ENCODE measurements around the gene ENTHD1. TPM values are rescaled to one million over a fixed set of nuclear protein-coding genes. Genes with fewer than 3 reads are reported as not detected.

ENTHD1 gene
- total and polyA plus RNA-seq, 2 of the 8 experiments (the other 6 are each of a cell fraction or from before 2014, with no cell fraction given): not detected

DNA sequence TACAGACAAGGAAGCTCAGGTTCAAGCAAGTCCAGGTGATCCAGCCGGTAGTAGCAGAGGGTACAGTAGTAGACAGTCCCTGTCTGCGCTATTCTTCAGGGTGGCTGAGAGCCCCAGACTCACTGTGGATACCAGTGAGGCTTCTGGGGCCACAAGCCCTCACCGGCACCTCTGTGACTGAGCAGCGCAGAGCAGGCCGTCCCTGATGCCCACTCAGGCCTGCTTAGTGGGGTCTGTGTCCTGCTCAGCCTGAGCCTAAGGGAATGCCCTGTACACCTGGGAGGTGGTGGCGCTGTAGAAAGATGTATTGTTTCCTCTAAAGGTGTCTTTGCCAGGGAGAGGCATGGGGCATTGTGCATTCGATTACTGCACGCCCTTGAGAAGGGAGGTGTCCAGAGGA, 179.2 kb downstream of the ENTHD1 start:
- Histone ChIP-seq H3K23ac (ENCODE audit: insufficient read length) (no peak overlapping the region), H3K4me2 (ENCODE audit: insufficient read depth in 1 of 2, low read depth in 2 of 2, low read length in 2 of 2) (no peak overlapping the region), H3K4me3 (ENCODE audit: extremely low read depth in 1 of 4, insufficient read depth in 2 of 4, low read depth in 3 of 4, low read length in 4 of 4) (no peak overlapping the region), H3K14ac (ENCODE audit: insufficient read length) (no peak overlapping the region), H3K23me2 (ENCODE audit: low read depth, low read length) (0 out of 2 replicates have a peak, but pooled peaks cover 2% of the 10 kb centered on the region), H2BK20ac (ENCODE audit: low read length) (no peak overlapping the region), H2BK15ac (ENCODE audit: low read length) (peak overlapping the region; percentile 63; the same call in 1 of the 2 replicates), H3K79me2 (ENCODE audit: control insufficient read depth in 1 of 2, insufficient read depth in 2 of 2, low read length in 2 of 2) (no peaks in the 10 kb centered on the region), H3K27ac (ENCODE audit: low read depth, low read length) (no peak overlapping the region), H4K20me1 (replicated peaks in 1 of 2; ENCODE audit: control insufficient read depth in 1 of 2, insufficient read depth in 2 of 2, low read length in 2 of 2) (peaks cover 0 to 2% of the 10 kb centered on the region in 2 experiments), H2AK5ac (ENCODE audit: low read depth, low read length) (no peak overlapping the region), H3K79me1 (ENCODE audit: low read depth, low read length) (no peaks in the 10 kb centered on the region), H2BK120ac (replicated peaks; ENCODE audit: low read depth, low read length) (no peak overlapping the region), H3K27me3 (replicated peaks in 1 of 4; ENCODE audit: control insufficient read depth in 3 of 4, extremely low read depth in 1 of 4, insufficient read depth in 3 of 4, low read length in 3 of 4) (no peaks in the 10 kb centered on the region; a peak in 1 of 7 replicates), H4K5ac (ENCODE audit: insufficient read length, low read depth, low read length) (no peak overlapping the region), H3K4me1 (replicated peaks in 1 of 4; ENCODE audit: control insufficient read depth in 3 of 4, insufficient read depth in 4 of 4, low read length in 3 of 4) (peaks cover 0 to 4% (median 1%) of the 10 kb centered on the region in 4 experiments; a peak in 3 of 7 replicates), H3K4ac (replicated peaks; ENCODE audit: insufficient read length, low read depth, low read length) (no peak overlapping the region), H2BK5ac (ENCODE audit: low read depth, low read length) (no peak overlapping the region), H3K18ac (ENCODE audit: extremely low read depth, low read length) (no peak overlapping the region), H2BK12ac (ENCODE audit: low read depth, low read length) (no peak overlapping the region), H3K9ac (replicated peaks in 1 of 4; ENCODE audit: extremely low read depth in 1 of 4, low read depth in 3 of 4, low read length in 3 of 4) (no peak overlapping the region), H3K9me3 (ENCODE audit: insufficient read depth in 2 of 2, low read depth in 1 of 2, low read length in 1 of 2) (no peaks in the 10 kb centered on the region), H4K8ac (ENCODE audit: extremely low read depth, insufficient read depth, low read length) (no peak overlapping the region), H3K56ac (replicated peaks; ENCODE audit: insufficient read length, low read depth, low read length) (no peak overlapping the region), H2AFZ (ENCODE audit: low read length) (no peak overlapping the region), H4K91ac (replicated peaks; ENCODE audit: insufficient read length, low read length) (no peak overlapping the region), H3K36me3 (ENCODE audit: control insufficient read depth in 2 of 4, insufficient read depth in 4 of 4, low read length in 3 of 4) (no peaks in the 10 kb centered on the region)
- no peak for DNase-seq (ENCODE audit: low read depth in 1 of 2, low spot score in 2 of 2)
- no peak for FAIRE-seq
- ChIA-PET POLR2A (ENCODE audit: partially characterized antibody) (no interaction called here), CTCF (ENCODE audit: partially characterized antibody) (interaction anchor here (0.8 to 2.7 kb wide), 2 partner anchors 12 to 27 kb away, joined by 3 to 7 read pairs; no protein-coding TSS in a partner anchor)
- 83% methylated on average over 8 of the region's 8 CpGs; no CpG with 5 or more reads in 1 of the 2 experiments for WGBS, 2 experiments (ENCODE audit: extremely low coverage in 1 of 2, insufficient coverage in 1 of 2, insufficient read length in 1 of 2, insufficient replicate concordance in 2 of 2, low coverage in 1 of 2, low lambda C conversion rate in 2 of 2, missing lambda C conversion rate in 1 of 2)
- TF ChIP-seq RNF2 (IDR thresholded peaks at IDR 0.05; ENCODE audit: borderline replicate concordance, low read depth, low read length, missing control alignments, poor library complexity, severe bottlenecking): no peak
- TF ChIP-seq SP1 (IDR thresholded peaks at IDR 0.05; ENCODE audit: low read depth, low read length): no peak

All from H1 (cell line).